ENCODE results near the gene COLQ.

GRCh38 chr3:15491143-15491542, 30.4 kb downstream of the COLQ start:
- TF ChIP-seq EZH2 (IDR thresholded peaks at IDR 0.05) (no peak), FOXP2 (optimal IDR thresholded peaks at IDR 0.05; ENCODE audit: control extremely low read depth, extremely low read length, insufficient read depth) (no peak), POLR2AphosphoS5 (IDR thresholded peaks at IDR 0.05; ENCODE audit: borderline replicate concordance, low read depth, low read length) (no peak)
